Measurements from ENCODE around the gene EIPR1. TPM values are rescaled to one million over a fixed set of nuclear protein-coding genes. Genes with fewer than 3 reads are reported as not detected.

The EIPR1 gene
- total RNA-seq, 1 experiment from 2014 or later, result 27.8 TPM

DNA sequence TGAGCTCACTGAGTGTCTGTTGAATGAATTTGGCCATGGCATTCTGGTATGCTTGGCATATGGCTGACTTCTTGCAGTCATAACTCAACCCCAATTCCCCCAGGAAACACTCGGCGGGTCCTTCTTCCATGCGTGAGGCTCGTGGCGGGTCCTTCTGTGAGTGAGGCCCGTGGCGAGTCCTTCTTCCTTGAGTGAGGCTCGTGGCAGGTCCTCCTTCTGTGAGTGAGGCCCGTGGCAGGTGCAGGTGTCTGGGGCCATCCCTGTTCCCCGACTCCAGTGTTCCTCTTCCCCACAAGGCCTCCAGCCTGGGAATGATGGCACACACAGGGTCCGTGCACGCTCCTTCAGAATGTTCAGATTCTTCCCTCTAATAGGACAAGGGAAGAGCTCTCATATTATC lies 169.0 kb downstream of the EIPR1 start:
- Histone ChIP-seq H3T11ph (ENCODE audit: low read length) (no peak overlapping the region), H4K20me1 (ENCODE audit: control insufficient read depth, insufficient read depth, insufficient read length) (no peaks in the 10 kb centered on the region), H2BK12ac (ENCODE audit: insufficient read length, low read depth, low read length) (no peak overlapping the region), H2AFZ (ENCODE audit: low read length) (no peak overlapping the region), H4K5ac (ENCODE audit: insufficient read length, low read depth, low read length) (no peak overlapping the region), H3K4me2 (ENCODE audit: insufficient read depth, insufficient read length, low read length) (no peak overlapping the region), H2BK20ac (ENCODE audit: low read depth, low read length, poor library complexity, severe bottlenecking) (no peak overlapping the region), H2BK5ac (ENCODE audit: insufficient read length, low read length) (no peak overlapping the region), H3K27ac (ENCODE audit: insufficient read length, low read depth, low read length) (no peak overlapping the region), H4K8ac (replicated peaks; ENCODE audit: insufficient read length, low read depth, low read length) (no peak overlapping the region), H3K4me1 (ENCODE audit: insufficient read depth, low read length) (no peaks in the 10 kb centered on the region), H3K23ac (ENCODE audit: insufficient read length, low read depth, low read length) (no peak overlapping the region), H2BK120ac (ENCODE audit: low read depth, low read length, poor library complexity, severe bottlenecking) (no peak overlapping the region), H3K14ac (ENCODE audit: insufficient read depth, low read length) (no peak overlapping the region), H3K79me1 (ENCODE audit: insufficient read depth, low read depth, low read length, poor library complexity, severe bottlenecking) (no peaks in the 10 kb centered on the region), H3K9me3 (ENCODE audit: control insufficient read depth, low read depth, low read length) (no peaks in the 10 kb centered on the region), H3K9ac (ENCODE audit: extremely low read depth, insufficient read length, low read length) (no peak overlapping the region), H2AK5ac (ENCODE audit: insufficient read length, low read length) (no peak overlapping the region), H3K18ac (ENCODE audit: insufficient read length, low read depth, low read length) (no peak overlapping the region), H4K91ac (ENCODE audit: insufficient read length, low read depth, low read length) (no peak overlapping the region), H3K79me2 (ENCODE audit: insufficient read depth, low read length) (no peaks in the 10 kb centered on the region), H3K23me2 (ENCODE audit: insufficient read length, low read depth, low read length, poor library complexity, severe bottlenecking) (no peaks in the 10 kb centered on the region), H3K4ac (ENCODE audit: low read depth, low read length) (no peak overlapping the region), H2BK15ac (ENCODE audit: low read depth, low read length) (no peak overlapping the region), H3K27me3 (ENCODE audit: insufficient read depth, low read length) (no peaks in the 10 kb centered on the region), H3K56ac (ENCODE audit: insufficient read length, low read depth, low read length) (no peak overlapping the region)
- TF ChIP-seq, protein P1, sequence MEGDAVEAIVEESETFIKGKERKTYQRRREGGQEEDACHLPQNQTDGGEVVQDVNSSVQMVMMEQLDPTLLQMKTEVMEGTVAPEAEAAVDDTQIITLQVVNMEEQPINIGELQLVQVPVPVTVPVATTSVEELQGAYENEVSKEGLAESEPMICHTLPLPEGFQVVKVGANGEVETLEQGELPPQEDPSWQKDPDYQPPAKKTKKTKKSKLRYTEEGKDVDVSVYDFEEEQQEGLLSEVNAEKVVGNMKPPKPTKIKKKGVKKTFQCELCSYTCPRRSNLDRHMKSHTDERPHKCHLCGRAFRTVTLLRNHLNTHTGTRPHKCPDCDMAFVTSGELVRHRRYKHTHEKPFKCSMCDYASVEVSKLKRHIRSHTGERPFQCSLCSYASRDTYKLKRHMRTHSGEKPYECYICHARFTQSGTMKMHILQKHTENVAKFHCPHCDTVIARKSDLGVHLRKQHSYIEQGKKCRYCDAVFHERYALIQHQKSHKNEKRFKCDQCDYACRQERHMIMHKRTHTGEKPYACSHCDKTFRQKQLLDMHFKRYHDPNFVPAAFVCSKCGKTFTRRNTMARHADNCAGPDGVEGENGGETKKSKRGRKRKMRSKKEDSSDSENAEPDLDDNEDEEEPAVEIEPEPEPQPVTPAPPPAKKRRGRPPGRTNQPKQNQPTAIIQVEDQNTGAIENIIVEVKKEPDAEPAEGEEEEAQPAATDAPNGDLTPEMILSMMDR (conservative IDR thresholded peaks at IDR 0.05), result no peak
- no peak overlapping the region; a peak in 1 of 7 replicates for H3K27ac Mint-ChIP-seq
- H3K9me3 Mint-ChIP-seq, result no peaks in the 10 kb centered on the region
- H3K4me3 Mint-ChIP-seq, result no peak overlapping the region
- peaks cover 3 to 10% (median 4%) of the 10 kb centered on the region in 3 experiments; a peak in 6 of 7 replicates for H3K36me3 Mint-ChIP-seq (ENCODE audit: insufficient read depth in 1 of 3, low read depth in 3 of 3)
- no CpG with 5 or more reads among the region's 12 CpGs for WGBS (ENCODE audit: extremely low coverage, insufficient read length, low lambda C conversion rate)
- H3K4me1 Mint-ChIP-seq, result peaks cover 0 to 8% of the 10 kb centered on the region in 2 experiments; a peak in 2 of 4 replicates
- no peak for DNase-seq
- H3K27me3 Mint-ChIP-seq (ENCODE audit: low read depth), result no peaks in the 10 kb centered on the region
